Central memory CD8-positive, alpha-beta T cell (primary cell): ENCODE data around the gene CHAF1B.
A peak's percentile ranks its signal among the peaks of the same experiment; 100 is the strongest.
"Not testable (repeated sequence)": the region's sequence is repeated elsewhere in the genome, so short reads cannot be mapped to it uniquely, and the experiment has no call there.

Experiments used
- ATAC-seq: fragments of 150-1000 bp; cut with Tn5 transposase; replicated peaks from 2 replicates; pipeline ENCODE4 v1.10.0; 2022; ENCODE audit warnings: mild to moderate bottlenecking, moderate FRiP score, moderate number of reproducible peaks; ENCODE audit not compliant: poor library complexity, severe bottlenecking; ENCODE audit errors: extremely low read depth
- DNase-seq, 2 donors: peaks; one replicate each; pipeline ENCODE4 v3.0.0; 2021; ENCODE audit warnings: low spot score in 2 of 2
- H3K27ac Mint-ChIP-seq: one replicate; pipeline ENCODE4 v1.8.0; 2022; ENCODE audit warnings: low read depth, mild to moderate bottlenecking, moderate library complexity, mixed read lengths
- H3K27me3 Mint-ChIP-seq: one replicate; pipeline ENCODE4 v1.8.0; 2022; ENCODE audit warnings: mixed read lengths
- H3K36me3 Mint-ChIP-seq: one replicate; pipeline ENCODE4 v1.8.0; 2022; ENCODE audit warnings: mild to moderate bottlenecking, moderate library complexity, mixed read lengths; ENCODE audit not compliant: insufficient read depth
- H3K4me1 Mint-ChIP-seq: one replicate; pipeline ENCODE4 v1.8.0; 2022; ENCODE audit warnings: mixed read lengths
- H3K4me3 Mint-ChIP-seq: one replicate; pipeline ENCODE4 v1.8.0; 2022; ENCODE audit warnings: mild to moderate bottlenecking, moderate library complexity, mixed read lengths
- H3K9me3 Mint-ChIP-seq: one replicate; pipeline ENCODE4 v1.8.0; 2022; ENCODE audit warnings: mixed read lengths

The CHAF1B gene

DNA sequence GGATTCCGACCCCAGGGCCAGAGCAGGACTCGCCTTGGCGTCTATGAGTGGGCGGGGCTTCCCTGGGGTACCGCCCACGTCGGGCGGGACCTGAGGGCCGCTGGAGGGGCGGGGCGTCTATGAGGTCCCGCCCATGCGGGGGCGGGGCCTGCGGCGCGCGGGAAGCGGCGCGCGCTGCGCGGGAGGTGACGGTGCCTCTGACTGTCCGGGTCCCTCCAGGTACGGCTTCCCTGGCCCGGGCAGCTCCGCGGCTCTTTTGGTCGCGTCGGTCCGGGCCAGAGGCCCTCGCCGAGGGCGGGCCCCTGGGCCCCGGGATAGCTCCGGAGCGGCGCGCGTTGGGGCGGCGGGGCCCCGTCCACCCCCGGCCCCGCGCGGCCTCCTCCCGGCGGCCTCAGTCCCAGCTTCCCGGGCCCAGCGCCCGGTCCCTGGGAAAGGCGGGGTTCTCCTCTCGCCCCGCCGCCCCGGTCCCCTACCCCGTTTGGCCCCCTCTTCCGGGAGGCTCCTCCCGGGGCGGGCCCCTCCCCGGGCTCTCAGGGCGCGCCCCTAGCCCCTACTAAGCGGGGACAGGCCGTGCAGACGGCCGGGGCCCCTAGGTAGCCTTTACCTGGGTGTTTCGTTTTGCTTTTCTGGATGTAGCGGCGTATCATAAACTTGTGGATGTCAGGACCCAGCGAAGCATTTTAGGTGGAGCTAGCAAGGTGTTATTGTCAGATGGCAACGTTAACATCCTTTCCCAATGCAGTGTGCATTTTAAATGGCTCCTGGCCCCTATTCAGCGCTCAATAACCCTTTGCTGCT, at the start of gene CHAF1B:
CHAF1B (plus strand) TSS at position 160 of the 798 bp plus-strand sequence. CDS start 745 bp downstream, outside the sequence.
- Mint-ChIP-seq H3K27me3 (no peaks in the 10 kb centered on the region), H3K9me3 (no peaks in the 10 kb centered on the region), H3K4me1 (no peaks in the 10 kb centered on the region), H3K36me3 (peaks cover 7% of the 10 kb centered on the region), H3K27ac (no peak within 1 kb of the TSS), H3K4me3 (peak within 1 kb of the TSS; percentile 69)
- ATAC-seq (peak; percentile 93), DNase-seq (peak; percentile 69 to 78)

DNA sequence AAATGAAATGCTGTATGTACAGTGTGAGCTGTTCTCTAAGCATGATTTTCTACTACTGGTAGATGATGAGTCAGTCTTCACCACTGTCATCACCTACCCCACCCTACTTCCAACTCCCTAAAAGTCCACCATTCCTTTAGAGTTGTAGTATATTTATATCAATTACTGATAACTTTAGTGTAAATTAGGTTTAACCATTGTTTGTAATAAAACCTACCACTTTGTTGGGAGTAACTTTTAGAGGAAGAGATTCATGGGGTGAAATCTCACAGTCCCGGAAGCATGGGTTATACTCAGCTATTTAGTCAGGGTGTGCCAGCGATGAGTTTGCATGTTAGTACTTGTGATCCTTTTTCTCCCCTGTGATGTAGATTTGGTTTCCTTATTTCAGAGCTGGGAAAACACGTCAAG, 48.1 kb upstream of the CHAF1B start:
- H3K27ac Mint-ChIP-seq, result no peak overlapping the region
- no peaks in the 10 kb centered on the region for H3K9me3 Mint-ChIP-seq
- peaks cover 14% of the 10 kb centered on the region for H3K4me1 Mint-ChIP-seq
- no peaks in the 10 kb centered on the region for H3K27me3 Mint-ChIP-seq
- H3K4me3 Mint-ChIP-seq, result no peak overlapping the region
- H3K36me3 Mint-ChIP-seq, result peaks cover 73% of the 10 kb centered on the region
- no peak for ATAC-seq
- no peak for DNase-seq

DNA sequence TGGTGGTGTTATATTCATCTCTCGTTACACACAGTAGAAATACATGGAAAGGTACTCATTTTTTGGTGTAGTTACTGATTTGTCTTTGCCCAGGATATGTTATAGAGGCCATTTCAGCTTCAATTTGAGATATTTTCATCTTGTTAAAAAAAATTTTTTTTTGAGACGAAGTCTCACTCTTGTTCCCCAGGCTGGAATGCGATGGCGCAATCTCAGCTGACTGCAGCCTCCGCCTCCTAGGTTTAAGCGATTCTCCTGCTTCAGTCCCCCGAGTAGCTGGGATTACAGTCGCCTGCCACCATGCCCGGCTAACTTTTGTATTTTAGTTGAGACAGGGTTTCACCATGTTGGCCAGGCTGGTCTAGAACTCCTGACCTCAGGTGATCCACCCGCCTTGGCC, 46.2 kb upstream of the CHAF1B start:
- H3K36me3 Mint-ChIP-seq, result peaks cover 75% of the 10 kb centered on the region
- H3K4me3 Mint-ChIP-seq, result no peak overlapping the region
- H3K27me3 Mint-ChIP-seq, result no peaks in the 10 kb centered on the region
- DNase-seq, result no peak
- H3K9me3 Mint-ChIP-seq, result no peaks in the 10 kb centered on the region
- no peak for ATAC-seq
- peaks cover 14% of the 10 kb centered on the region for H3K4me1 Mint-ChIP-seq
- no peak overlapping the region for H3K27ac Mint-ChIP-seq

DNA sequence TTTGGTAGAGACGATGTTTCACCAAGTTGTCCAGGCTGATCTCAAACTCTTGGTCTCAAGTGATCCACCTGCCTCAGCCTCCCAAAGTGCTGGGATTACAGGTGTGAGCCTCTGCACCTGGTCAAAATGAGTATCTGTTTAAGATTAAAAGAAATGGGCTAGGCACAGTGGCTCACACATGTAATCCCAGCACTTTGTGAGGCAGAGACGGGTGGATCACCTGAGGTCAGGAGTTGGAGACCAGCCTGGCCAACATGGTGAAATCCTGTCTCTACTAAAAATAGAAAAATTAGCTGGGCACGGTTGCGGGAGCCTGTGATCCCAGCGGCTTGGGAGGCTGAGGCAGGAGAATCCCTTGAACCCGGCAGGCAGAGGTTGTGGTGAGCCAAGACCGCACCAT, 42.6 kb upstream of the CHAF1B start:
- not testable (repeated sequence) for H3K4me3 Mint-ChIP-seq, ATAC-seq, H3K4me1 Mint-ChIP-seq, H3K27me3 Mint-ChIP-seq, DNase-seq, H3K27ac Mint-ChIP-seq, H3K9me3 Mint-ChIP-seq
- peaks cover 76% of the 10 kb centered on the region for H3K36me3 Mint-ChIP-seq

DNA sequence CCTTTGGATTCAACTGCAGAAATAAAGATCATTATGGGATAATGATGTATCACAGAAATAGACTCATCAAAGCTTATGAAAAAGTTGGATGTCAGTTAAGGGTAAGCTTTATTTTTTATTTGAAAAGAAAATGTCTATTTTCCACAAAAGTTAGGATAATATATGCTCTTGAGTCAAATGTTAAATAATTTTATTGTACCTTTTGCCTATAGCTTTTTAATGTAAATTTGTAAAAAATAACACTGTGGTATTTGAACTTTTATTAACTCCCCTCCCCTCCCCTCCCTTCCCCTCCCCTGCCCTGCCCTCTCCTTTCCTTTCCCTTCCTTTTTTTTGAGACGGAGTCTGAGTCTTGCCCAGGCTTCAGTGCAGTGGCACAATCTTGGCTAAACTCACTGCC, 40.3 kb upstream of the CHAF1B start:
- no peak overlapping the region for H3K27ac Mint-ChIP-seq

DNA sequence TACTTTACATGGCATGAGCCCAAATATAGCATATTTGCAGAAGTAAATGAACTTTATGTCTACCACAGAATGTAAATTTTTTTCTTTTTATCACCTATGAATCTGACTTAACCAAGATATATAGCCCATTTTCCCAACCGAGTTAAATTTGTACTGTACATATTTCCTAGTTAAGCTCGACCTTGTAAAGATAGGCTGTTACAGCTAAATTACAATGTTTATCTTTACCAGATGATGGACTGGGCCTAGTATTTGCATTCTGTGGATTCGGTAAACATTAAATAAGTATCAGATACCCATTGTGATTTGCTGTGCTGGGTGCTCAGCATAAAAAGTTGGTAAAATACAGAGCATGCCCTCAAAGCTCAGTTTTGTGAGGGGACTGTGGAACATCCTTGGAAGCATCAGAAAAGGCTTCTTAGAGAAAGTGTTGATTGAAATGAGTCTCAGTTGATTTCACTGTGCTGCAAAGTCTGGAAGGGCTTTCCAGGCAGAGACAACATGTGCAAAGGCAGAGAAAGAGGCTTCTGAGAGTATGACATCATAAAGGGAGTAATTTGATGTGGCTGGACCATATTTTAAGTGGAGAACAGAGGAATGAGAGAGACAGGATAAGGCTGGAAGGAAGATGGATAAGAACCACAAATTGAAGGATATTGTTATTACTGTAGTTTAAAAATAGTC, 37.8 kb upstream of the CHAF1B start:
- peaks cover 67% of the 10 kb centered on the region for H3K36me3 Mint-ChIP-seq
- DNase-seq (no peak), ATAC-seq (no peak)
- H3K9me3 Mint-ChIP-seq, result no peaks in the 10 kb centered on the region
- peaks cover 12% of the 10 kb centered on the region for H3K4me1 Mint-ChIP-seq
- no peak overlapping the region for H3K4me3 Mint-ChIP-seq
- peak overlapping the region; percentile 0 for H3K27ac Mint-ChIP-seq
- H3K27me3 Mint-ChIP-seq, result no peaks in the 10 kb centered on the region

More for the DNA sequence above, 40.3 kb upstream of the CHAF1B start:
- Mint-ChIP-seq H3K27me3 (no peaks in the 10 kb centered on the region), H3K36me3 (peaks cover 73% of the 10 kb centered on the region), H3K4me1 (peaks cover 6% of the 10 kb centered on the region), H3K9me3 (no peaks in the 10 kb centered on the region), H3K4me3 (no peak overlapping the region)
- ATAC-seq (no peak), DNase-seq (no peak)

DNA sequence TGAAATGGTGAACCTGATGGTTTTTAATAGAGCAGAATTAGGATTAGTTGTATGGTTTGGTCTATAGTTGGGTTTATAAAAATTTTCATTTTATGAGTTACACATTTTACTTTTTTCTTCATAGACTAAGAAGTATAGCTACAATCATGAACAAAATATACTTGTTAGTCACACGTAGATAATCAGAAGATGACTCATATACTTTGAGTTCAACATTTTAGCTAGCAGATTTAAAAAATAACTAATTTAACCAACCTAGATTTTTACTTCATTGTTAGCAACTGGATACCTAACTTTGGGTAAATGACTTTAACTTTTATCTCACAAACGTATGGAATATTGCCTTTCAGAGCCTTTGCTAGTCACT, 37.2 kb upstream of the CHAF1B start:
- ATAC-seq (no peak), DNase-seq (no peak)
- H3K27ac Mint-ChIP-seq, result peak overlapping the region; percentile 0
- no peak overlapping the region for H3K4me3 Mint-ChIP-seq
- H3K9me3 Mint-ChIP-seq, result no peaks in the 10 kb centered on the region
- peaks cover 70% of the 10 kb centered on the region for H3K36me3 Mint-ChIP-seq
- H3K4me1 Mint-ChIP-seq, result peaks cover 12% of the 10 kb centered on the region
- H3K27me3 Mint-ChIP-seq, result no peaks in the 10 kb centered on the region

DNA sequence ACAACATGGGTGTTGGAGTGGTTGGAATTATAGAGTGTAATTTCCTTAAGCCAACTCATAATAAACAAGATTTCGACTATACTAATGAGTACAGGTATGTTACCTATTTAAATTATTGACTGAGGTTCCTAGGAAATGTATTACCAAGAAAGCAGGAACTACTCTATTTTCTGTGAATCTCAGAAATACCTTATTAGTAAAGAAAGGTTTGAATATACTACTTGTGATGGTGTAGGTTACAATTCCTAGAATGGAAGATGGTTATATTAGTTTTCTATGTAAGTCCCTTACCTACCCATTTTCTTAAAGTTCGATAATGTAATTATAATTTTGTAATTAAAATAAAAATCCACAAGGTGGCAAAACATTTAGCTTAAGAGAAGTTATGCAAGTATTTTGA, 35.9 kb upstream of the CHAF1B start:
- no peaks in the 10 kb centered on the region for H3K27me3 Mint-ChIP-seq
- no peak overlapping the region for H3K4me3 Mint-ChIP-seq
- no peak overlapping the region for H3K27ac Mint-ChIP-seq
- H3K4me1 Mint-ChIP-seq, result peaks cover 12% of the 10 kb centered on the region
- peaks cover 67% of the 10 kb centered on the region for H3K36me3 Mint-ChIP-seq
- ATAC-seq (no peak), DNase-seq (no peak)
- H3K9me3 Mint-ChIP-seq, result no peaks in the 10 kb centered on the region

DNA sequence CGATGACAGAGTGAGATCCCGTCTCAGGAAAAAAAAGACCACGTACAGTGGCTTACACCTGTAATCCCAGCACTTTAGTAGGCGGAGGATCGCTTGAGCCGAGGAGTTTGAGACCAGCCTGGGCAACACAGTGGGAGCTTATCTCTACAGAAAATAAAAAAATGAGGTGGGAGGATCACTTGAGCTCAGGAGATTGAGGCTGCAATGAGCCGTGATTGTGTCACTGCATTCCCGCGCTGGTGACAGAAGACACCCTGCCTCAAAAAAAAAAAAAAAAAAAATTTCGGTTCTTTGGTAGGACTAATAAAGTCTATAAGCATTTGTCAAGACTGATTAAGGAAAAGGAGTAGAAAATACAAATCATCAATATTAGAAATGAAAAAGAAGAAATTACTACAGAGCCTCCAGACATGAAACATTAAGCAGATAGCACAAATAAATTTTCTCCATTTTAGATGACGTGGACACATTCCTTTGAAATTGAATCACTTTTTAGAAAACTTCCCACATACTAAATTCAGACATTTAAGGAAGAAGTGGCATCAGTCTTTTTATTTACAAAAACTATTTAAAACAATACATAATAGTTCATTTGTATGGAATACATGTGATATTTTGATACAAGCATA, 34.8 kb upstream of the CHAF1B start:
- no peak overlapping the region for H3K27ac Mint-ChIP-seq
- H3K36me3 Mint-ChIP-seq, result peaks cover 67% of the 10 kb centered on the region
- DNase-seq, result no peak
- H3K4me3 Mint-ChIP-seq, result no peak overlapping the region
- no peaks in the 10 kb centered on the region for H3K27me3 Mint-ChIP-seq
- no peak for ATAC-seq
- H3K4me1 Mint-ChIP-seq, result peaks cover 18% of the 10 kb centered on the region
- H3K9me3 Mint-ChIP-seq, result no peaks in the 10 kb centered on the region

DNA sequence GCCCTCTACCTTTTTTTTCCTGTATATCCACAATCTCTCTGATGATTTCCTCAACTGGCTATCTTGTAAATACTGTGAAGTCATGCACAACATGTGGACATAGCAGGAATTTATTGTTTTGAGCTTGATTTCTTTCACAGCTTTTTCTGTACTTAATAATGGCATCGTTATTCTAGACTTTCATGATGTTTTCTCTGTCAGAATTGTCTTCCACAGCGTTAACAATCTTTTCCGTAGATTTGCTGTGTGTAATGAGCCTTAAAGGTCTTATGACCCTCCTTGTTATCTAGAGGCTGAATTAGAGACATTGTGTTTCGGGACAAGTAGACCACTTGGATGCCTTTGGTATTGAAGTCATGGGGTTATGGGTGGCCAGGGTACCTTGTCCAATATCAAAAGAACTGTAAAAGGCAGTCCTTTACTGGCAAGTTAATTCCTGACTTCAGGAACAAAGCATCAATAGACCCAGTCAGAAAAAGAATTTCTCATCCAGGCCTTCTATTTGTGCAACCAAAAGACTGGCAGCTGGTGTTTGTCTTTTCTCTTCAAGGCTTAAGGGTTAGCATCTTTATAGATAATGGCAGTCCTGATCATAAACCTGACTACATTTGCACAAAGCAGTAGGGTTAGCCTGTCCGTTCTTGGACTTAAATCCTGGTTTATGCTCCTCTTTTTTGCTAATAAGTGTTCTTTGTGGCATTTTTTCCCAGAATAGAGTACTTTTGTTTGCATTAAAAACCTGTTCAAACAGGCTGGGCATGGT, 30.1 kb upstream of the CHAF1B start:
- Mint-ChIP-seq H3K4me1 (peaks cover 12% of the 10 kb centered on the region), H3K27me3 (no peaks in the 10 kb centered on the region), H3K27ac (peak overlapping the region; percentile 3), H3K36me3 (peaks cover 64% of the 10 kb centered on the region), H3K9me3 (no peaks in the 10 kb centered on the region), H3K4me3 (no peak overlapping the region)
- ATAC-seq (no peak), DNase-seq (no peak)

DNA sequence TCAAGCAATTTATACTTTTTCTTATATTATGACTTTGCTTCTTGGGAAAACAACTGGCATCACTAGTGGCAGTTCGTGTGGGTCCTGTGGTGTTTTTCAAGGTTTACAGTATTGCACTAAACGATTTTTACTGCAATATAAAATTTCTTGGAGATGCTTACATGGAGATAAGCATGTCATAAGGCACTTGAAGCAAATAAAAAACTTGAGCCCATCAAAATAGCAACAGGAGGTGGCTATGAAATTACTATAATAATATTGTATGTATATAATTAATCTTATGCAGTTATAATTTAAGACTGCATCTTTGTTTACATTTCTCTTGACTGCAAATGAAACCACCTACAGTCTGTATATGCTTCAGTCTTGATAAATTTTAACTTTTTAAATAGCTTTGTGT, 29.3 kb upstream of the CHAF1B start:
- H3K27me3 Mint-ChIP-seq, result no peaks in the 10 kb centered on the region
- H3K36me3 Mint-ChIP-seq, result peaks cover 66% of the 10 kb centered on the region
- DNase-seq (no peak), ATAC-seq (no peak)
- no peaks in the 10 kb centered on the region for H3K9me3 Mint-ChIP-seq
- no peak overlapping the region for H3K4me3 Mint-ChIP-seq
- peaks cover 17% of the 10 kb centered on the region for H3K4me1 Mint-ChIP-seq
- H3K27ac Mint-ChIP-seq, result no peak overlapping the region

DNA sequence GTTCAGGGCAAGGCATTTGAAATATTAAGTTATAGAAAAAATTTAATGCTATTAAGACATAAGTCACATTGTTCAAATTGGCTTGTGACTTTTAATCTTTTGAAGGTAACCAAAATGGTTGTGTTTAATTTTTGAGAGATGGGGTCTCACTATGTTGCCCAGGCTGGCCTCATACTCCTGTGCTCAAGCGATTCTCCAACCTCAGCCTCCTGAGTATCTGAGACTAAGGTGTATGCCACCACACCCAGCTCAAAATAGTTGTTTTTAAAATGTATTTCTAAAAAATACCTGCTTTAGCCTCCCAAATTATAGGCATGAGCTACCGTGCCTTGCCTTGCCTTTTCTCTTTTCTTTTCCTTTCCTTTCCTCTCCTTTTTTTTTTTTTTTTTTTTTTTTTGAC, 26.0 kb upstream of the CHAF1B start:
- peaks cover 12% of the 10 kb centered on the region for H3K4me1 Mint-ChIP-seq
- peaks cover 74% of the 10 kb centered on the region for H3K36me3 Mint-ChIP-seq

More for the DNA sequence above, 26.0 kb upstream of the CHAF1B start:
- Mint-ChIP-seq H3K9me3 (no peaks in the 10 kb centered on the region), H3K4me3 (no peak overlapping the region), H3K27me3 (no peaks in the 10 kb centered on the region), H3K27ac (peak overlapping the region; percentile 49)
- ATAC-seq (no peak), DNase-seq (no peak)
